T-helper 2 cell treated with Interferon-gamma antibody and Interleukin-4, amounts not matched to agents 5 μg/mL and 100 μg/mL, for 36 hours (primary cell): ENCODE results near the gene SLC39A8.
"Not testable (repeated sequence)": the region's sequence is repeated elsewhere in the genome, so short reads cannot be mapped to it uniquely, and the experiment has no call there.

Experiments
- DNase-seq: peaks from one replicate; pipeline ENCODE4 v3.0.0; 2021; ENCODE audit warnings: low spot score
- H3K27ac Mint-ChIP-seq: one replicate; pipeline ENCODE4 v1.8.0; 2021; ENCODE audit warnings: mild to moderate bottlenecking, mixed read lengths
- H3K27me3 Mint-ChIP-seq: one replicate; pipeline ENCODE4 v1.8.0; 2021; ENCODE audit warnings: low read depth, mixed read lengths
- H3K36me3 Mint-ChIP-seq: one replicate; pipeline ENCODE4 v1.8.0; 2021; ENCODE audit warnings: low read depth, mixed read lengths
- H3K4me1 Mint-ChIP-seq: one replicate; pipeline ENCODE4 v1.8.0; 2021; ENCODE audit warnings: low read depth, mixed read lengths
- H3K4me3 Mint-ChIP-seq: one replicate; pipeline ENCODE4 v1.8.0; 2022; ENCODE audit warnings: mild to moderate bottlenecking, moderate library complexity, mixed read lengths
- H3K9me3 Mint-ChIP-seq: one replicate; pipeline ENCODE4 v1.8.0; 2021; ENCODE audit warnings: mixed read lengths

SLC39A8 gene

GRCh38 chr4:102256321-102256720 is 89.0 kb downstream of the SLC39A8 start:
- no peaks in the 10 kb centered on the region for H3K27me3 Mint-ChIP-seq
- H3K27ac Mint-ChIP-seq, result no peak overlapping the region
- no peak overlapping the region for H3K4me3 Mint-ChIP-seq
- no peaks in the 10 kb centered on the region for H3K4me1 Mint-ChIP-seq
- no peak for DNase-seq
- no peaks in the 10 kb centered on the region for H3K9me3 Mint-ChIP-seq
- H3K36me3 Mint-ChIP-seq, result peaks cover 4% of the 10 kb centered on the region

GRCh38 chr4:102253860-102254259 is 91.4 kb downstream of the SLC39A8 start:
- Mint-ChIP-seq H3K36me3 (no peaks in the 10 kb centered on the region), H3K4me3 (no peak overlapping the region), H3K27ac (no peak overlapping the region), H3K4me1 (no peaks in the 10 kb centered on the region), H3K9me3 (no peaks in the 10 kb centered on the region), H3K27me3 (no peaks in the 10 kb centered on the region)
- DNase-seq, result no peak

GRCh38 chr4:102252171-102252570 is 93.1 kb downstream of the SLC39A8 start:
- no peak for DNase-seq
- Mint-ChIP-seq H3K9me3 (no peaks in the 10 kb centered on the region), H3K36me3 (no peaks in the 10 kb centered on the region)

GRCh38 chr4:102250341-102250740 is 94.9 kb downstream of the SLC39A8 start:
- Mint-ChIP-seq H3K9me3 (no peaks in the 10 kb centered on the region), H3K27me3 (no peaks in the 10 kb centered on the region), H3K4me3 (no peak overlapping the region), H3K36me3 (no peaks in the 10 kb centered on the region), H3K4me1 (no peaks in the 10 kb centered on the region), H3K27ac (no peak overlapping the region)
- DNase-seq, result no peak

More at GRCh38 chr4:102252171-102252570, 93.1 kb downstream of the SLC39A8 start:
- Mint-ChIP-seq H3K27ac (no peak overlapping the region), H3K27me3 (no peaks in the 10 kb centered on the region), H3K4me1 (no peaks in the 10 kb centered on the region), H3K4me3 (no peak overlapping the region)

GRCh38 chr4:102247041-102247440 is 98.2 kb downstream of the SLC39A8 start:
- no peak for DNase-seq
- no peaks in the 10 kb centered on the region for H3K36me3 Mint-ChIP-seq
- no peaks in the 10 kb centered on the region for H3K9me3 Mint-ChIP-seq
- no peak overlapping the region for H3K4me3 Mint-ChIP-seq
- H3K4me1 Mint-ChIP-seq, result no peaks in the 10 kb centered on the region
- H3K27me3 Mint-ChIP-seq, result no peaks in the 10 kb centered on the region
- no peak overlapping the region for H3K27ac Mint-ChIP-seq

- Mint-ChIP-seq H3K27me3 (no peaks in the 10 kb centered on the region), H3K4me1 (no peaks in the 10 kb centered on the region), H3K27ac (no peak overlapping the region), H3K4me3 (no peak overlapping the region), H3K9me3 (no peaks in the 10 kb centered on the region), H3K36me3 (no peaks in the 10 kb centered on the region)
- no peak for DNase-seq
Measured at GRCh38 chr4:102246416-102246815, 98.9 kb downstream of the SLC39A8 start.

- Mint-ChIP-seq H3K9me3 (no peaks in the 10 kb centered on the region), H3K4me1 (no peaks in the 10 kb centered on the region), H3K36me3 (no peaks in the 10 kb centered on the region), H3K27me3 (no peaks in the 10 kb centered on the region), H3K27ac (no peak overlapping the region), H3K4me3 (no peak overlapping the region)
- no peak for DNase-seq
Measured at GRCh38 chr4:102244878-102245535, 100.3 kb downstream of the SLC39A8 start.

GRCh38 chr4:102243296-102243695 is 102.0 kb downstream of the SLC39A8 start:
- not testable (repeated sequence) for H3K4me1 Mint-ChIP-seq, H3K36me3 Mint-ChIP-seq, H3K27ac Mint-ChIP-seq, H3K4me3 Mint-ChIP-seq, H3K27me3 Mint-ChIP-seq, DNase-seq, H3K9me3 Mint-ChIP-seq

GRCh38 chr4:102234243-102234838 is 110.9 kb downstream of the SLC39A8 start:
- Mint-ChIP-seq H3K4me3 (no peak overlapping the region), H3K4me1 (no peaks in the 10 kb centered on the region), H3K27ac (no peak overlapping the region), H3K9me3 (no peaks in the 10 kb centered on the region), H3K36me3 (no peaks in the 10 kb centered on the region), H3K27me3 (peaks cover 3% of the 10 kb centered on the region)
- DNase-seq, result no peak

GRCh38 chr4:102230194-102230593 is 115.1 kb downstream of the SLC39A8 start:
- no peak overlapping the region for H3K27ac Mint-ChIP-seq
- peaks cover 3% of the 10 kb centered on the region for H3K27me3 Mint-ChIP-seq
- H3K36me3 Mint-ChIP-seq, result no peaks in the 10 kb centered on the region
- no peak for DNase-seq
- H3K4me3 Mint-ChIP-seq, result no peak overlapping the region
- no peaks in the 10 kb centered on the region for H3K4me1 Mint-ChIP-seq
- H3K9me3 Mint-ChIP-seq, result peaks cover 11% of the 10 kb centered on the region

GRCh38 chr4:102227388-102227787 is 117.9 kb downstream of the SLC39A8 start:
- DNase-seq, result no peak
- Mint-ChIP-seq H3K4me3 (no peak overlapping the region), H3K36me3 (no peaks in the 10 kb centered on the region), H3K9me3 (peaks cover 11% of the 10 kb centered on the region), H3K27ac (no peak overlapping the region), H3K4me1 (no peaks in the 10 kb centered on the region), H3K27me3 (peaks cover 3% of the 10 kb centered on the region)

- no peak for DNase-seq
- no peak overlapping the region for H3K4me3 Mint-ChIP-seq
- no peak overlapping the region for H3K27ac Mint-ChIP-seq
- H3K9me3 Mint-ChIP-seq, result peaks cover 6% of the 10 kb centered on the region
- peaks cover 7% of the 10 kb centered on the region for H3K27me3 Mint-ChIP-seq
- no peaks in the 10 kb centered on the region for H3K36me3 Mint-ChIP-seq
- H3K4me1 Mint-ChIP-seq, result no peaks in the 10 kb centered on the region
Measured at GRCh38 chr4:102223461-102223860, 121.8 kb downstream of the SLC39A8 start.

GRCh38 chr4:102222838-102223409 is 122.4 kb downstream of the SLC39A8 start:
- no peak overlapping the region for H3K4me3 Mint-ChIP-seq
- H3K9me3 Mint-ChIP-seq, result peaks cover 3% of the 10 kb centered on the region
- no peaks in the 10 kb centered on the region for H3K4me1 Mint-ChIP-seq
- peaks cover 9% of the 10 kb centered on the region for H3K27me3 Mint-ChIP-seq
- no peak overlapping the region for H3K27ac Mint-ChIP-seq
- H3K36me3 Mint-ChIP-seq, result no peaks in the 10 kb centered on the region
- no peak for DNase-seq

- H3K36me3 Mint-ChIP-seq, result no peaks in the 10 kb centered on the region
- no peak overlapping the region for H3K27ac Mint-ChIP-seq
- H3K4me1 Mint-ChIP-seq, result no peaks in the 10 kb centered on the region
- no peak overlapping the region for H3K4me3 Mint-ChIP-seq
- H3K9me3 Mint-ChIP-seq, result no peaks in the 10 kb centered on the region
- no peak for DNase-seq
- peaks cover 15% of the 10 kb centered on the region for H3K27me3 Mint-ChIP-seq
Measured at GRCh38 chr4:102219129-102219528, 126.2 kb downstream of the SLC39A8 start.
